Ovary (tissue), 3 donors: ENCODE data around the gene MGME1.

ENCODE experiments used
- EP300 ChIP-seq: sonication (generic); formaldehyde crosslinking; IDR thresholded peaks from one replicate; pipeline ENCODE4 v1.6.1; 2017; ENCODE audit warnings: antibody characterized with exemption
- POLR2A ChIP-seq: fragments of 450-650 bp; IDR thresholded peaks from one replicate; pipeline ENCODE4 v1.6.1; 2017; ENCODE audit warnings: antibody characterized with exemption, mild to moderate bottlenecking, moderate library complexity
- TF ChIP-seq, protein P1 (sequence below), 3 donors: fragments of 450-650 bp in 2 of 3; fragments of 200-600 bp in 1 of 3; IDR thresholded peaks; one replicate each; pipeline versions ENCODE4 v1.5.1 to v1.8.0; 2016 to 2022; ENCODE audit warnings: antibody characterized with exemption in 3 of 3, mild to moderate bottlenecking in 1 of 3
- donor health status: DM: no; HTN: no; CAD: no.

- TF ChIP-seq, protein P1, sequence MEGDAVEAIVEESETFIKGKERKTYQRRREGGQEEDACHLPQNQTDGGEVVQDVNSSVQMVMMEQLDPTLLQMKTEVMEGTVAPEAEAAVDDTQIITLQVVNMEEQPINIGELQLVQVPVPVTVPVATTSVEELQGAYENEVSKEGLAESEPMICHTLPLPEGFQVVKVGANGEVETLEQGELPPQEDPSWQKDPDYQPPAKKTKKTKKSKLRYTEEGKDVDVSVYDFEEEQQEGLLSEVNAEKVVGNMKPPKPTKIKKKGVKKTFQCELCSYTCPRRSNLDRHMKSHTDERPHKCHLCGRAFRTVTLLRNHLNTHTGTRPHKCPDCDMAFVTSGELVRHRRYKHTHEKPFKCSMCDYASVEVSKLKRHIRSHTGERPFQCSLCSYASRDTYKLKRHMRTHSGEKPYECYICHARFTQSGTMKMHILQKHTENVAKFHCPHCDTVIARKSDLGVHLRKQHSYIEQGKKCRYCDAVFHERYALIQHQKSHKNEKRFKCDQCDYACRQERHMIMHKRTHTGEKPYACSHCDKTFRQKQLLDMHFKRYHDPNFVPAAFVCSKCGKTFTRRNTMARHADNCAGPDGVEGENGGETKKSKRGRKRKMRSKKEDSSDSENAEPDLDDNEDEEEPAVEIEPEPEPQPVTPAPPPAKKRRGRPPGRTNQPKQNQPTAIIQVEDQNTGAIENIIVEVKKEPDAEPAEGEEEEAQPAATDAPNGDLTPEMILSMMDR (IDR thresholded peaks at IDR 0.05): no peak
- TF ChIP-seq POLR2A (no peak), EP300 (no peak)
Observed at GRCh38 chr20:18005170-18005989, 36.6 kb downstream of the MGME1 start.
